ENCODE measurements around the gene GABPB2. TPM values are rescaled to one million over a fixed set of nuclear protein-coding genes. Genes with fewer than 3 reads are reported as not detected.

GABPB2 gene
- total and polyA plus RNA-seq, 2 donors from 2014 or later: 4.7 to 20.5 TPM

DNA sequence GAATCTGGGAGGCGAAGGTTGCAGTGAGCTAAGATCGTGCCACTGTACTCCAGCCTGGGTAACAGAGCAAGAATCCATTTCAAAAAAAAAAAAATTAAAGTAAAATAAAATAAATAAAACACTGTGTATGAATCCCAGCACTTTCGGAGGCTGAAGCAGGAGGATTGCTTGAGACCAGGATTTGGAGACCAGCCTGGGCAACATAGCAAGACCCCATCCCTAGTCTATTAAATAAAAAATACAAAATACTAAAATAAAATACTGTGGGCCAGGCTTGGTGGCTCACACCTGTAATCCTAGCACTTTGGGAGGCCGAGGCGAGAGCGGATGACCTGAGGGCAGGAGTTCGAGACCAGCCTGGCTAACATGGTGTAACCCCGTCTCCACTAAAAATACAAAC, 38.4 kb upstream of the GABPB2 start:
- DNase-seq: no peak
- FAIRE-seq: no peak

GRCh38 chr1:151035167-151035566, 35.4 kb upstream of the GABPB2 start:
- no peak overlapping the region for H3K27ac ChIP-seq (ENCODE audit: low read depth in 2 of 2, low read length in 2 of 2)
- DNase-seq (no peak), FAIRE-seq (no peak)
- H3K27me3 ChIP-seq (ENCODE audit: control insufficient read depth, insufficient read depth, low read length): no peaks in the 10 kb centered on the region
- TF ChIP-seq, protein P1, sequence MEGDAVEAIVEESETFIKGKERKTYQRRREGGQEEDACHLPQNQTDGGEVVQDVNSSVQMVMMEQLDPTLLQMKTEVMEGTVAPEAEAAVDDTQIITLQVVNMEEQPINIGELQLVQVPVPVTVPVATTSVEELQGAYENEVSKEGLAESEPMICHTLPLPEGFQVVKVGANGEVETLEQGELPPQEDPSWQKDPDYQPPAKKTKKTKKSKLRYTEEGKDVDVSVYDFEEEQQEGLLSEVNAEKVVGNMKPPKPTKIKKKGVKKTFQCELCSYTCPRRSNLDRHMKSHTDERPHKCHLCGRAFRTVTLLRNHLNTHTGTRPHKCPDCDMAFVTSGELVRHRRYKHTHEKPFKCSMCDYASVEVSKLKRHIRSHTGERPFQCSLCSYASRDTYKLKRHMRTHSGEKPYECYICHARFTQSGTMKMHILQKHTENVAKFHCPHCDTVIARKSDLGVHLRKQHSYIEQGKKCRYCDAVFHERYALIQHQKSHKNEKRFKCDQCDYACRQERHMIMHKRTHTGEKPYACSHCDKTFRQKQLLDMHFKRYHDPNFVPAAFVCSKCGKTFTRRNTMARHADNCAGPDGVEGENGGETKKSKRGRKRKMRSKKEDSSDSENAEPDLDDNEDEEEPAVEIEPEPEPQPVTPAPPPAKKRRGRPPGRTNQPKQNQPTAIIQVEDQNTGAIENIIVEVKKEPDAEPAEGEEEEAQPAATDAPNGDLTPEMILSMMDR (IDR thresholded peaks at IDR 0.05; ENCODE audit: borderline replicate concordance, extremely low read depth, insufficient read depth): no peak
- no peaks in the 10 kb centered on the region for H3K4me1 ChIP-seq (ENCODE audit: control insufficient read depth in 2 of 3, insufficient read depth in 2 of 3, low read depth in 1 of 3, low read length in 3 of 3)
- no peak overlapping the region for H3K9ac ChIP-seq (ENCODE audit: low read length in 3 of 3)
- H3K36me3 ChIP-seq (ENCODE audit: control insufficient read depth in 2 of 3, insufficient read depth in 3 of 3, low read length in 3 of 3): peaks cover 4 to 23% (median 17%) of the 10 kb centered on the region in 3 donors
- intact Hi-C loops (cut with DNase I): no loop called here
- no peak overlapping the region for H3K4me3 ChIP-seq (ENCODE audit: low read length in 3 of 3)
- no peaks in the 10 kb centered on the region for H3K9me3 ChIP-seq (ENCODE audit: control insufficient read depth in 2 of 3, insufficient read depth in 1 of 3, low read length in 3 of 3)

More for the DNA sequence above, 38.4 kb upstream of the GABPB2 start:
- H3K36me3 ChIP-seq (ENCODE audit: control insufficient read depth in 2 of 3, insufficient read depth in 3 of 3, low read length in 3 of 3): peaks cover 9 to 36% (median 25%) of the 10 kb centered on the region in 3 donors
- intact Hi-C loops (cut with DNase I): no loop called here
- no peaks in the 10 kb centered on the region for H3K27me3 ChIP-seq (ENCODE audit: control insufficient read depth, insufficient read depth, low read length)
- TF ChIP-seq, protein P1 (IDR thresholded peaks at IDR 0.05; ENCODE audit: borderline replicate concordance, extremely low read depth, insufficient read depth): no peak
- no peak overlapping the region for H3K9ac ChIP-seq (ENCODE audit: low read length in 3 of 3)
- no peak overlapping the region for H3K4me3 ChIP-seq (ENCODE audit: low read length in 3 of 3)
- no peaks in the 10 kb centered on the region for H3K4me1 ChIP-seq (ENCODE audit: control insufficient read depth in 2 of 3, insufficient read depth in 2 of 3, low read depth in 1 of 3, low read length in 3 of 3)
- H3K9me3 ChIP-seq (ENCODE audit: control insufficient read depth in 2 of 3, insufficient read depth in 1 of 3, low read length in 3 of 3): no peaks in the 10 kb centered on the region
- no peak overlapping the region for H3K27ac ChIP-seq (ENCODE audit: low read depth in 2 of 2, low read length in 2 of 2)

DNA sequence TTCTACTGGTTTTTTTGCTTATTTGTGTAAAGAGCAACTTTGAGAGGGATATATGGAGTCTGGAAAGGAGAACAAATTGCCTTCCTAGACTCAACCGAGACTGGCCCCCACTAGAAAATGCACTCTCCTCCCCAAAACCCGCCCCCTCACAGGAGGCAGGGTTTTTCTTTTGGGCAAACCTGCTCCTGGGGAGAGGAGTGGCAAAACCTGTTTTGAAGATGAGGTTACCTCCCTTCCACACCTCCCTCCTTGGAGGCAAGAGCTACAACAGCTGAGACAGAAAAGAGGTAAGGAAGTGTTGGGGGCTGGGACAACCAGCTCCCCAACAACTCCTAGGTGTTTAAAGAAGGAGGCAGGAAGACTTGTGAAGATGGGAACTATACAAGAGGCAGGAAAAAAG, 34.2 kb upstream of the GABPB2 start, which contains the start of gene BNIPL:
Gene BNIPL (plus strand): TSS at position 231 of the 400 bp plus-strand sequence. CDS start 140 bp downstream, at position 371.
- Histone ChIP-seq H3K27me3 (ENCODE audit: control insufficient read depth, insufficient read depth, low read length) (no peaks in the 10 kb centered on the region), H3K4me3 (ENCODE audit: low read length in 3 of 3) (no peak within 1 kb of the TSS), H3K9ac (ENCODE audit: low read length in 3 of 3) (no peak within 1 kb of the TSS), H3K27ac (ENCODE audit: low read depth in 2 of 2, low read length in 2 of 2) (no peak within 1 kb of the TSS), H3K4me1 (ENCODE audit: control insufficient read depth in 2 of 3, insufficient read depth in 2 of 3, low read depth in 1 of 3, low read length in 3 of 3) (no peaks in the 10 kb centered on the region), H3K36me3 (ENCODE audit: control insufficient read depth in 2 of 3, insufficient read depth in 3 of 3, low read length in 3 of 3) (peaks cover 2 to 14% (median 14%) of the 10 kb centered on the region in 3 donors), H3K9me3 (ENCODE audit: control insufficient read depth in 2 of 3, insufficient read depth in 1 of 3, low read length in 3 of 3) (no peaks in the 10 kb centered on the region)
- no peak for DNase-seq
- no peak for FAIRE-seq
- intact Hi-C loops (cut with DNase I): no loop called here
- TF ChIP-seq, protein P1 (IDR thresholded peaks at IDR 0.05; ENCODE audit: borderline replicate concordance, extremely low read depth, insufficient read depth): no peak

- FAIRE-seq (no peak), DNase-seq (no peak)
- intact Hi-C loops (cut with DNase I): no loop called here
- TF ChIP-seq, protein P1 (IDR thresholded peaks at IDR 0.05; ENCODE audit: borderline replicate concordance, extremely low read depth, insufficient read depth): no peak
- H3K9me3 ChIP-seq (ENCODE audit: control insufficient read depth in 2 of 3, insufficient read depth in 1 of 3, low read length in 3 of 3): no peaks in the 10 kb centered on the region
- H3K4me3 ChIP-seq (ENCODE audit: low read length in 3 of 3): no peak overlapping the region
- H3K9ac ChIP-seq (ENCODE audit: low read length in 3 of 3): no peak overlapping the region
- no peaks in the 10 kb centered on the region for H3K27me3 ChIP-seq (ENCODE audit: control insufficient read depth, insufficient read depth, low read length)
- no peaks in the 10 kb centered on the region for H3K4me1 ChIP-seq (ENCODE audit: control insufficient read depth in 2 of 3, insufficient read depth in 2 of 3, low read depth in 1 of 3, low read length in 3 of 3)
- no peak overlapping the region for H3K27ac ChIP-seq (ENCODE audit: low read depth in 2 of 2, low read length in 2 of 2)
- peaks cover 0 to 14% (median 14%) of the 10 kb centered on the region in 3 donors for H3K36me3 ChIP-seq (ENCODE audit: control insufficient read depth in 2 of 3, insufficient read depth in 3 of 3, low read length in 3 of 3)
Measured at GRCh38 chr1:151037032-151037431, 33.5 kb upstream of the GABPB2 start.

Data from kidney (tissue), 14 donors.